SW 1271 (cell line): ENCODE data around the gene MRPL17.

ENCODE experiments used
- DNase-seq, 2 experiments: peaks; one replicate each; lab custom pipeline; 2025; lab: John Stamatoyannopoulos, UW

MRPL17 gene

GRCh38 chr11:6632116-6633073 is 50.7 kb downstream of the MRPL17 start:
- no peak for DNase-seq

DNA sequence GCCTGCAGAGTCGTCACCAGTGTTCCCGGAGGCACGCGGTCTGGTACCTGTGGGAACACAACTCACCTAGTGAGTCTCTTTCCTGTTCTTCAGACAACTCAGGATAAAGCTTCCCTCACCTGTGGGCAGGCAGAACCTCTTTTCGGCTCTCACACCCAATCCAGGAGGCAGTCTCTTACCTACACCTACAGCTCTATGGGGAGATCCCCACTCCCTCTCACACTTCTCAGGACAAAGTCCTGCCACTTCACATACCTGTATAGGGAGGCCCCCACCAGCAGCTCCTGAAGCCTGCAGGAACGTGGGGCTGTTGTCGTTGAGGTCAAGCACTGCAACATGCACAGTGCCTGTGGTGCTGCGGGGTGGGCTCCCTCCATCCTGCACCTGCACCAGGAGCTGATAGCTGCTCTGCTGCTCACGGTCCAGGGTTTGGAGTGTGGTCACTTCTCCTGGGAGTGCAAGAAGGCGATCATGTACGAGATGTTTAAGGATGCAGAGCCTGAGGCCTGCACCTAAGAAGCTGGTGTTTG is 51.7 kb downstream of the MRPL17 start:
- no peak for DNase-seq

GRCh38 chr11:6630632-6631291 is 52.4 kb downstream of the MRPL17 start:
- DNase-seq: no peak
